ENCODE measurements around the gene NCOA3. TPM values are rescaled to one million over a fixed set of nuclear protein-coding genes. Genes with fewer than 3 reads are reported as not detected.
A peak's percentile ranks its signal among the peaks of the same experiment; 100 is the strongest.

The NCOA3 gene
- total RNA-seq, 1 donor = 44.5 TPM

DNA sequence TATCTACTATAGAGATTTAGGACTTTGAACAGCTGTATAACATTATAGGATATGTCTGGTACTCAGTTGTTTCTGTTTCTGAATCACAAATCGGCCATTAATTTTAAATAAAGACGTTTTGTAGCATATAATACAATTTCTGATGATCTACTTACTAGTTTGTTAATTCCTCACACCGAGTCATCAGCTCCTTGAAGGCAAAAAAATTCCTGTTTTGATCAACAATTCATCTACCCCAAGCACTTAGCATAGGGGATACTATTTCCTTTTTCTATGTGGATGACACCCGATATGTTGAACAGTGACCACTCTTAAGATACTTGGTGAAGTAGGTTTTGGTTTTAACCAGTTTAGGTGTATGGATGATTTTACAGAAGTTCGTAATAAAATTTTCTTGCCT, 107.3 kb downstream of the NCOA3 start:
- no peak for TF ChIP-seq CTCF (IDR thresholded peaks at IDR 0.05; ENCODE audit: extremely low read depth, low read depth, low read length)
- Histone ChIP-seq H3K4me3 (ENCODE audit: insufficient read depth, low read length) (no peak overlapping the region), H3K79me2 (ENCODE audit: insufficient read depth, low read length) (peaks cover 52% of the 10 kb centered on the region)

DNA sequence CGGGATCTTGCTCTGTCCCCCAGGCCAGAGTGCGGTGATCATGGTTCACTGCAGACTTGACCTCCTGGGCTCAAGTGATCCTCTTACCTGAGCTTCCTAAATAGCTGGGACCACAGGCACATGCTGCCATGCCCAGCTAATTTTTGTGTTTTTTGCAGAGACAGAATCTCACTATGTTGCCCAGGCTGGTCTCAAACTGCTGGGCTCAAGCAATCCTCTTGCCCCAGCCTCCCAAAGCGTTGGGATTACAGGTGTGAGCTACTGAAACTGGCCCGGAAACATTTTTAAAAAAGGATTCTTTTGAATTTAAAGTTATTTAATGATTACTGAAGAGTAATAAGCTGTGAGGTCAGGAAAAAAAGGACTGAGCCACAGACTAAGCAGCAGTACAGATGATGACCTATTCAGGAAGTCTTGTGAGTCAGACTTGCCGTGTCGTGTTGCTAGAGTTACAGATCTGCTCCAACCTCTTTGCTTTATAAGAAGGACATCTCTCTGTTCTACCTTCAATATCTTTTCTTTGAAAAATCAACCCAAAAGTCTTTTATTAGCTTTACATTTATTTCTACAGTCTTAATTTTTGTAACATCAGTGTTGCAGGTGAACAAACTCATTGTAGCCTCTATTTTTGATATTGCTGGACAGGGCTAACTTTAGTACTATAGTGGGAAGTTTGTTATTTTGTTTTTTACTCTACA, 108.7 kb downstream of the NCOA3 start:
- Histone ChIP-seq H3K36me3 (ENCODE audit: insufficient read depth, low read length) (no peaks in the 10 kb centered on the region), H3K27me3 (ENCODE audit: insufficient read depth, low read length) (no peaks in the 10 kb centered on the region), H3K4me3 (ENCODE audit: insufficient read depth, low read length) (no peak overlapping the region), H3K79me2 (ENCODE audit: insufficient read depth, low read length) (peaks cover 48% of the 10 kb centered on the region), H3K9me3 (ENCODE audit: low read depth, low read length) (no peaks in the 10 kb centered on the region), H4K20me1 (ENCODE audit: insufficient read depth, low read length) (no peaks in the 10 kb centered on the region), H3K4me1 (ENCODE audit: insufficient read depth, low read length) (peaks cover 17% of the 10 kb centered on the region), H3K4me2 (ENCODE audit: insufficient read depth, low read length) (peak overlapping the region; percentile 33), H3K27ac (ENCODE audit: low read depth, low read length) (peak overlapping the region; percentile 82), H2AFZ (ENCODE audit: low read length) (no peak overlapping the region)
- no peak for TF ChIP-seq CTCF (IDR thresholded peaks at IDR 0.05; ENCODE audit: extremely low read depth, low read depth, low read length)
- DNase-seq (ENCODE audit: insufficient read length, low spot score, missing footprints) = peak; percentile 86

More for the DNA sequence above, 107.3 kb downstream of the NCOA3 start:
- Histone ChIP-seq H3K36me3 (ENCODE audit: insufficient read depth, low read length) (no peaks in the 10 kb centered on the region), H3K4me1 (ENCODE audit: insufficient read depth, low read length) (peaks cover 17% of the 10 kb centered on the region), H3K27me3 (ENCODE audit: insufficient read depth, low read length) (no peaks in the 10 kb centered on the region), H3K9me3 (ENCODE audit: low read depth, low read length) (no peaks in the 10 kb centered on the region), H3K27ac (ENCODE audit: low read depth, low read length) (no peak overlapping the region), H4K20me1 (ENCODE audit: insufficient read depth, low read length) (no peaks in the 10 kb centered on the region), H3K4me2 (ENCODE audit: insufficient read depth, low read length) (no peak overlapping the region), H2AFZ (ENCODE audit: low read length) (no peak overlapping the region)
- no peak for DNase-seq (ENCODE audit: insufficient read length, low spot score, missing footprints)

DNA sequence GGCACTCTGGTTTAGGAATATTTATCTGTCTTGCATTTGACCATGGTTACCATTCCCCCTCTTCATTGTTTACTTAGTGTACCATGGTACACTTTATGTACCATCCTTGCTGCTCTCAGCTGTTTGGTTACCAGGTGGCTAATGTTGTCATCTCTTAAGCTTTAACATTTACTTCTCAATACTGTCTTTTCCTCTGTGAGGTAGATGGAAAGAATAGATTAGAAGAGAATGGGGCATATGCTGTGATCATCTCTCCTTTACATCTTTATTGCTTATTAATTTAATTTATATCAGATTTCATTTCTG, 109.2 kb downstream of the NCOA3 start:
- Histone ChIP-seq H2AFZ (ENCODE audit: low read length) (no peak overlapping the region), H3K4me2 (ENCODE audit: insufficient read depth, low read length) (peak overlapping the region; percentile 33), H3K4me1 (ENCODE audit: insufficient read depth, low read length) (peaks cover 17% of the 10 kb centered on the region), H4K20me1 (ENCODE audit: insufficient read depth, low read length) (no peaks in the 10 kb centered on the region), H3K27me3 (ENCODE audit: insufficient read depth, low read length) (no peaks in the 10 kb centered on the region), H3K79me2 (ENCODE audit: insufficient read depth, low read length) (peaks cover 44% of the 10 kb centered on the region), H3K36me3 (ENCODE audit: insufficient read depth, low read length) (no peaks in the 10 kb centered on the region), H3K27ac (ENCODE audit: low read depth, low read length) (peak overlapping the region; percentile 82), H3K9me3 (ENCODE audit: low read depth, low read length) (no peaks in the 10 kb centered on the region), H3K4me3 (ENCODE audit: insufficient read depth, low read length) (no peak overlapping the region)
- no peak for DNase-seq (ENCODE audit: insufficient read length, low spot score, missing footprints)
- TF ChIP-seq CTCF (IDR thresholded peaks at IDR 0.05; ENCODE audit: extremely low read depth, low read depth, low read length) = no peak

- Histone ChIP-seq H2AFZ (ENCODE audit: low read length) (no peak overlapping the region), H3K4me3 (ENCODE audit: insufficient read depth, low read length) (no peak overlapping the region), H4K20me1 (ENCODE audit: insufficient read depth, low read length) (no peaks in the 10 kb centered on the region), H3K4me2 (ENCODE audit: insufficient read depth, low read length) (no peak overlapping the region), H3K9me3 (ENCODE audit: low read depth, low read length) (no peaks in the 10 kb centered on the region), H3K79me2 (ENCODE audit: insufficient read depth, low read length) (peaks cover 35% of the 10 kb centered on the region), H3K27me3 (ENCODE audit: insufficient read depth, low read length) (no peaks in the 10 kb centered on the region), H3K4me1 (ENCODE audit: insufficient read depth, low read length) (peaks cover 17% of the 10 kb centered on the region), H3K36me3 (ENCODE audit: insufficient read depth, low read length) (no peaks in the 10 kb centered on the region), H3K27ac (ENCODE audit: low read depth, low read length) (no peak overlapping the region)
- TF ChIP-seq CTCF (IDR thresholded peaks at IDR 0.05; ENCODE audit: extremely low read depth, low read depth, low read length) = no peak
- no peak for DNase-seq (ENCODE audit: insufficient read length, low spot score, missing footprints)
These were observed 110.1 kb downstream of the NCOA3 start for GRCh38 chr20:47611785-47612184.

Measured in osteoblast (primary cell).